ENCODE results near the gene EGFR.

DNA sequence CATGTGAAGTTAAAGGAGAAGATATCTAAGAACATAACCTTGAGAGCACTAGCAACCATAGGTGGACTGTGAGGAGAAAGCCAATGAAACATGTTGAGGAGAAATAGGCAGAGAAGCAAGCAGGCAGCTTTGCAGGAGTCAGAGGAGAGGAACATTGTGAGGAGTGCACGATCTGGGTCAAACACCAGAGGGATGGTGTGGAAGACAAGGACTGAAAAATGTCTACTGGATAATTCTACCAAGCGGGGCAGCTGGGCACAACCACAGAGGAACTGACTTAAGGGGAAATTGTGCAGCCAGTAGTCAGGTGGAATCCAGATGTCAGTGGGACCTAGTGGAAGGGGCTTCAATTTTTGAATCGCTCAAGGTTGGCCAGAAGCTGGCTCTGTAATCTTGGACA lies 234.4 kb downstream of the EGFR start:
- TF ChIP-seq, protein P1, sequence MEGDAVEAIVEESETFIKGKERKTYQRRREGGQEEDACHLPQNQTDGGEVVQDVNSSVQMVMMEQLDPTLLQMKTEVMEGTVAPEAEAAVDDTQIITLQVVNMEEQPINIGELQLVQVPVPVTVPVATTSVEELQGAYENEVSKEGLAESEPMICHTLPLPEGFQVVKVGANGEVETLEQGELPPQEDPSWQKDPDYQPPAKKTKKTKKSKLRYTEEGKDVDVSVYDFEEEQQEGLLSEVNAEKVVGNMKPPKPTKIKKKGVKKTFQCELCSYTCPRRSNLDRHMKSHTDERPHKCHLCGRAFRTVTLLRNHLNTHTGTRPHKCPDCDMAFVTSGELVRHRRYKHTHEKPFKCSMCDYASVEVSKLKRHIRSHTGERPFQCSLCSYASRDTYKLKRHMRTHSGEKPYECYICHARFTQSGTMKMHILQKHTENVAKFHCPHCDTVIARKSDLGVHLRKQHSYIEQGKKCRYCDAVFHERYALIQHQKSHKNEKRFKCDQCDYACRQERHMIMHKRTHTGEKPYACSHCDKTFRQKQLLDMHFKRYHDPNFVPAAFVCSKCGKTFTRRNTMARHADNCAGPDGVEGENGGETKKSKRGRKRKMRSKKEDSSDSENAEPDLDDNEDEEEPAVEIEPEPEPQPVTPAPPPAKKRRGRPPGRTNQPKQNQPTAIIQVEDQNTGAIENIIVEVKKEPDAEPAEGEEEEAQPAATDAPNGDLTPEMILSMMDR (conservative IDR thresholded peaks at IDR 0.05 in 1 of 2, IDR thresholded peaks at IDR 0.05 in 1 of 2; ENCODE audit: low read depth in 1 of 2, low read length in 2 of 2) = no peak
- no peak for TF ChIP-seq EZH2 (IDR thresholded peaks at IDR 0.05; ENCODE audit: low read length, missing control alignments)

Data from fibroblast of lung (primary cell).